HG03342 (cell line): ENCODE data around the gene ZNF784.

ENCODE experiments used
- ATAC-seq: cut with Tn5 transposase; IDR thresholded peaks from one replicate; pipeline ENCODE4 v1.9.1; 2021; ENCODE audit warnings: mild to moderate bottlenecking, moderate library complexity; ENCODE audit not compliant: unreplicated experiment

ZNF784 gene

GRCh38 chr19:55605637-55606470 lies 18.5 kb downstream of the ZNF784 start, which contains the start of gene ZNF865:
ZNF865 (plus strand) TSS chr19:55605647; CDS start chr19:55613619, 7,972 bp downstream.
- ATAC-seq: peak; percentile 22

DNA sequence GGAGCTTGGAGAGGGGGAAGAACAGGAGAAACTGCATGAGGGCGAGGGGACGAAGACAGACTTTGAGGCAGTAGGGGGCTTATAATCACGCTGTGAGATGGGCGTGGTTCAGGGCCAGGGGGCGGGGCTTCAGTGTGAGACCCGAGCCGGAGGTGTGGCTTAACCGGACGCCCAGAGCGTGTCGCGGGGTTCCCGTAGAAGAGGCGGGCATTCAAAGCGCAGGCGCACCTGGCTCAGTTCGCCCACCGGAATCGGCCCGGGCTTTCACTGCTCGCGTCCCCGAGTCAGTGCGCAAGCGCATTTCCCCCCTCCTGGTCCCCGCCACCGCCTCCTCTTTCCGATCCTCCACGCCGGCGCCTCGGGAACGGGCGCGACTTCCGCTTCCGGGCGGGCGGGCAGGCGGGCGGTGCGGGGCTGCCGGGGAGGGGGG lies 19.1 kb downstream of the ZNF784 start:
- ATAC-seq: peak; percentile 61

GRCh38 chr19:55603581-55604292 lies 20.6 kb downstream of the ZNF784 start:
- ATAC-seq: no peak

DNA sequence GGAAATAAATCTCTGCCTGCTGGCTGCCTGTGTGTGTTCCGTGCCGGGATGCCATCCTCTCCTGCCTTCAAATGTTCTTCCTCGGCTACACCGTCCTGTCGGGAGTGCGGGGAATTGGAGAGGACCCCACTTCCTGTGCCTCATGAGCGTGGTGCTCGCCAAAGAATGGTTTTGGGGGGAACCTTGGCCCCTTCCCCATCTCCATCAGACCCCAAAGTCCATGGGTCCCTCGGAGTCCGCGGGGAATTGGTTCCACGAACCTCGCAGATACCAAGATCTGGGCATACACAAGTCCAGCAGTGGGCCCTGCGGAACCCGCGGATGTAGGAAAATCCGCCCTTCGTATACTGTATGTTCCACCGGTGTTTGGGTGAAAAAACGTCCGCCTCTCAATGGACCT lies 21.3 kb downstream of the ZNF784 start:
- no peak for ATAC-seq

DNA sequence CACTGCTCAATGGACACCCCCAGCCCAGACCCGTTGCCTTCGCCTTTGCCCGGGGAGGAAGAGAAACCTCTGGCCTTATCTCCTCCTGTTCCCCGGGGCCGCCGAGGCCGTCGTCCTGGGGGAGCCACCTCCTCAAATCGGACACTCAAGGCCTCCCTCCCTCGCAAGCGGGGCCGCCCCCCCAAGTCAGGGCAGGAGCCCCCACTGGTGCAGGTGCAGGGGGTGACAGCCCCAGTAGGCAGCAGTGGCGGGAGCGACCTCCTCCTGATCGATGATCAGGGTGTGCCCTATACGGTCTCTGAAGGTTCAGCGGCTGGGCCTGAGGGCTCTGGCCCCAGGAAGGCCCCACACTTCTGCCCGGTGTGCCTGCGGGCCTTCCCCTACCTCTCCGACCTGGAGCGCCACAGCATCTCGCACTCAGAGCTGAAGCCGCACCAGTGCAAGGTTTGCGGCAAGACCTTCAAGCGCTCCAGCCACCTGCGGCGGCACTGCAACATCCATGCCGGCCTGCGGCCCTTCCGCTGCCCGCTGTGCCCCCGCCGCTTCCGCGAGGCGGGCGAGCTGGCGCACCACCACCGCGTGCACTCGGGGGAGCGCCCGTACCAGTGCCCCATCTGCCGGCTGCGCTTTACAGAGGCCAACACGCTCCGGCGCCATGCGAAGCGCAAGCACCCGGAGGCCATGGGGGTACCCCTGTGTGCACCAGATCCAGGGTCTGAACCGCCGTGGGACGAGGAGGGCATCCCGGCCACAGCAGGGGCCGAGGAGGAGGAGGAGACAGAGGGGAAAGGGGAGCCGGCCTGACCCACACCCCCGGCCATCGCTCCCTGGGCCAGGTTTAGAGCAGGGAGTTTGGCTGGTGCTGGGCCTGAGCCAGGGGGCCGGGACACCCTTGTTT lies 22.0 kb downstream of the ZNF784 start:
- no peak for ATAC-seq

DNA sequence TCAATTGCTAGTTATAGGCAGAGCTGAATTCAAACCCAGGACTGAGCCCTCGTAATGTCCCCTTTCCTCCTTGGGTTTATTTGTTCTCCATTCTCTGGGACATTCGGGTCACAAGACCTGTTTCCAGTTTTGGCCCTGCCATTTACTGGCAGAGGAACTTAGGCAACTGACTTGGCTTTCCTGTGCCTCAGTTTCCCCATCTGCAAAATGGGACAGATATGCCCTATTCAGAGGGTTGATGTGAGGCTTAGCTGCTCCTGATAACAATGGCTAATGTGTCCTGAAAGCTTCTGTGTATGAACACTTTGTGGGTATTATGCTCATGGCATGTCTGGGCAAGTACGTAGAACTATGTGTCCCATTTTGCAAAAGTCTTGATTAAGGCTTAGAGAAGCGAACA lies 23.3 kb downstream of the ZNF784 start:
- ATAC-seq: no peak

DNA sequence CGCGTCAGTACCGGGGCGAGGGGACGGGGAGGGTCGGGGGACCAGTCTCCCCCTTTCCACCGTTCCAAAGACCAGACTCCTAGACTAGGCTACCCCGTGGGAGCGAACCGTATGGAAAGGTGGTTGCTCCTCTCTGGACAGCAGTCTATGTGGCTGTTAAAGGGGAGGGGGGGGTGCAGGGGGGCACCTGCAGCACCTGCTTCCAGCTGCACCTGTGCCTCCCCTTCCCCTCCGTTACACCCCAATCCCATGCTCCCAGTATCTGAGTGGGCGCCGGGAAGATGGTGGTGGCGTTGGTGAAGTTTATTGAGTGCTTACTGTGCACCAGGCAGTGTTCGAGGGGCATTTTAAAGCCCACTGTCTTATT lies 23.7 kb downstream of the ZNF784 start:
- ATAC-seq: no peak

- peak; percentile 36 for ATAC-seq
These were observed 24.3 kb downstream of the ZNF784 start, which contains the start of gene ZNF524 for GRCh38 chr19:55599842-55600661. ZNF524 (plus strand) TSS chr19:55600288; CDS start chr19:55602113, 1,825 bp downstream.

GRCh38 chr19:55599468-55599841 lies 24.9 kb downstream of the ZNF784 start, which contains the start of gene FIZ1:
FIZ1 (minus strand) TSS chr19:55599517; CDS start chr19:55597865, 1,652 bp downstream.
- peak; percentile 44 for ATAC-seq

- ATAC-seq: peak; percentile 51
These were observed 25.5 kb downstream of the ZNF784 start for GRCh38 chr19:55598719-55599467.

GRCh38 chr19:55598034-55598433 lies 26.3 kb downstream of the ZNF784 start:
- ATAC-seq: no peak

GRCh38 chr19:55597501-55597921 lies 26.9 kb downstream of the ZNF784 start:
- no peak for ATAC-seq

- ATAC-seq: no peak
These were observed 28.1 kb downstream of the ZNF784 start for GRCh38 chr19:55596304-55596703.

DNA sequence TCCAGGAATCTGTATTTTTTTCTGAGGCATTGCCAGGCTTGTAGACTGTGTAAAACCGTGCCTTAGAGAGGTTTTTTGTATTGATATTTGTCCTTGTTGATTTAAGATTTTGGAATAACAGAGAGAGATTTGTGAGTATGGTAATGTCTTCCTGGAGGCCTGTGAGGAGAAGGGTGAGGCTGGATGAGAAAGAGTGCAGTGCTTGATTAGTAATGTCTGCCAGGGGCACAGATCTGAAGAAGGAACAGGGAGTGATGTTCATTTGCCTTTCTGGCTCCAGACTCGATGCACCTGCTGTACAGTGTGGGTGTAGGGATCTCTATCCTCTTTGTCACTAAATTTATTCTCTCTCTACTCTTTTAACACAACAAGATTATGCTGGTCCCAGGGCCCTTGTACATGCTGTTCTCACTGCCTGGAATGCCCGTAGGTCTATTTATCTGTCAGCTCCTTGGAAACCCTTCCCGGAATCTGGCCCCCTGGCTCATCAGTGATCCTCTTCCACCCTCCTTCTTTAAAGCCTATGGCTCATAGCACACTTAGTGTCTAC lies 29.3 kb downstream of the ZNF784 start:
- no peak for ATAC-seq

GRCh38 chr19:55593096-55593772 lies 31.1 kb downstream of the ZNF784 start:
- ATAC-seq: no peak

- no peak for ATAC-seq
These were observed 31.8 kb downstream of the ZNF784 start for GRCh38 chr19:55592391-55593090.

GRCh38 chr19:55591555-55591954 lies 32.8 kb downstream of the ZNF784 start:
- ATAC-seq: no peak

DNA sequence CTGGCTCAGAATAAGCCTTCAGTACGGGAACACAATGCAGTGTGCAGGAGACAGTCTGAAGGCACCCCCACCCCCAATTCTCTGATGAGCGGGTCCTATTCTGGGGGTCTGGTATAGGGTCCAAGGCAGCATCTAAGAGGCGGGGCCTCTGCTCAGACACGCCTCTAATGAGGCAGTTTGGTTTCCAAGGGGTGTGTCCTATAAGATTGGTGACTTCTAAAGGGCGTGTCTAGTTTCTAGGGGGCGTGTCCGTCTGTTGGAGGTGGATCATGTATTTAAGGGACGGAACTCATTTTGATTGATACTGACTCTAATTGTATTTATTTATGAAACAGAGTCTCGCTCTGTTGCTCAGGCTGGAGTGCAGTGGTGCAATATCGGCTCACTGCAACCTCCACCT lies 33.7 kb downstream of the ZNF784 start:
- no peak for ATAC-seq
